GM21717 (cell line): ENCODE results near the gene FAM13C.
"Not testable (repeated sequence)": the region's sequence is repeated elsewhere in the genome, so short reads cannot be mapped to it uniquely, and the experiment has no call there.

Source experiments
- ATAC-seq: cut with Tn5 transposase; IDR thresholded peaks from one replicate; pipeline ENCODE4 v1.9.1; 2021; ENCODE audit warnings: mild to moderate bottlenecking, moderate library complexity; ENCODE audit not compliant: unreplicated experiment

Gene FAM13C

DNA sequence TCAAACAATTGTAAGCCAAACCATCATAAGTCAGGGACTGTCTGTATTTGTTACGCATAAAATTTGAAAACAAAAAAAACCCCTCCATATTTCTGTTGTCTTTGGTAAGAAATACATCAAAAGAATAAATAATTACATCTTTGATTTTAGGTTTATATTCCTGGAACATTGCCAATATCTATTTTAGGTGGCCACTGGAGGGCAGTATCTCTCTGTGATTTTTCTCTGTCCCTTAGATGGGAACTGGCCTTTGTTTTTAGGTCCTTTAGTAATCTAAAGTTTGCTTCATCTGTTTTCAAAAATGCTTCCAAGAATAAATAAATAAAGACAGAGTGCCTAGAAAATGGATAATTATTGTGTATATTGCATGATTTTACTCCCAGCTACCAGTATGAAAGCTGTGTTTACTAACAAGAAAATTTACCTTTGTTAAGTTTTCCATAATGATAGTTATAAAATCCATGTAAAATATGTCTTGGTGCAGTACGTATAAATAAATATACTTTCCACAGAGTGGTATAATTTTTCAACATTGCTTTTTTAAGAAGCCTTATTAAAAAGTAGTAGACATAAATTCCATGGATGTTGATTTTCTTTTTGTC lies 121.7 kb downstream of the FAM13C start:
- ATAC-seq, result no peak

DNA sequence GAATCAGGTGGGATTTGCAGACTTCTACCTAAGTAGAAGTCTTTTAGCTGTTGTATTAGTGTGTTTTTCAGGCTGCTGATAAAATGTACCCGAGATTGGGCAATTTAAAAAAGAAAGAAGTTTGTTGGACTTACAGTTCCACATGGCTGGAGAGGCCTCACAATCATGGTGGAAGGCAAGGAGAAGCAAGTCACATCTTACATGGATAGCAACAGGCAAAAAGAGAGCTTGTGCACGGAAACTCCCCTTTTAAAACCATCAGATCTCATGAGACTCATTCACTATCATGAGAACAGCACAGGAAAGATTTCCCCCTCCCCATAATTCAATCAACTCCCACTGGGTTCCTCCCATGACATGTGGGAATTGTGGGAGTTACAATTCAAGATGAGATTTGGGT lies 123.2 kb downstream of the FAM13C start:
- not testable (repeated sequence) for ATAC-seq

DNA sequence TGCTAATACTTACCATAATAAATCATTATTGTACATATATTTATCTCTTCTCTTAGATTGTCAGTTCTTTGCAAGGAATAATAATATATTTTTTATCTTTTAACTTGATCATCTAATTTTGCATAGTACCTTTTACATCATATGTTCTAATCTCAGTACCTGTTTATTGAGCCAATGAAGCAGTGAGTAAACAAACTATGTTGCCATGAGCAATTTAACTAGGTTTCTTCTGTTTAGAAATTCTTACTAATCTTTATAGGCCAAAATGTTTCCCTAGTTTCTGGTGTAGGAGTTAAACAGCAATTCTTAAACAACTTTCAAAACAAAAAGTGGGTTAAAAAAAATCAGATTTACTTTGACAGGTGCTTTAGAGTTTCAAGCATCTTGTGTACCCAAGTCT lies 124.6 kb downstream of the FAM13C start:
- ATAC-seq, result no peak

DNA sequence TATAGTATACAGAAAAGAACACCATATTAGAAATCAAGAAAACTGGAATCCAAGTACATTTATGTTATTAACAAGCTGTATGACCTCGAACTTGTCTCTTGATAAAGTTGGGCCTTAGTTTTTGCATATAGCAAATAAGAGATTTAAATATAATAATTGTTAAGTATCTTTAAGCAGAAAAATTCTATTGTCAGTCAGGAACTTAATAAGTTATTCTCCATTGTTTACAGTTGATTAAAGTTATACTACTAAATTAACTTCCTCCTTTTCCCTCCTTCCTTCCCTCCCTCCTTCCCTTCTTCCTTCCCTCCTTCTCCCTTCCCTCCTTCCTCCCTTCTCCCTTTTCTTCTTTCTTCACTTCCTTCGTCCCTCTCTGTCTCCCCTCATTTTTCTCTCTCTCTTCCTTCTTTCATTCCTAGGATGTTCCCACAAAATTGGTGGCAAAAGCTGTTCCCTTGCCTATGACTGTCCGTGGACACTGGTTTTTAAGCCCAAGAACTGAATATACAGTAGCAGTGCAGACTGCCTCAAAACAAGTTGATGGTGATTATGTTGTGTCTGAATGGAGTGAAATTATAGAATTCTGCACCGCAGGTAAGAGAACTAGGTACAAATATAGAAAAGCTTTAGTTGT lies 126.2 kb downstream of the FAM13C start:
- ATAC-seq, result no peak

DNA sequence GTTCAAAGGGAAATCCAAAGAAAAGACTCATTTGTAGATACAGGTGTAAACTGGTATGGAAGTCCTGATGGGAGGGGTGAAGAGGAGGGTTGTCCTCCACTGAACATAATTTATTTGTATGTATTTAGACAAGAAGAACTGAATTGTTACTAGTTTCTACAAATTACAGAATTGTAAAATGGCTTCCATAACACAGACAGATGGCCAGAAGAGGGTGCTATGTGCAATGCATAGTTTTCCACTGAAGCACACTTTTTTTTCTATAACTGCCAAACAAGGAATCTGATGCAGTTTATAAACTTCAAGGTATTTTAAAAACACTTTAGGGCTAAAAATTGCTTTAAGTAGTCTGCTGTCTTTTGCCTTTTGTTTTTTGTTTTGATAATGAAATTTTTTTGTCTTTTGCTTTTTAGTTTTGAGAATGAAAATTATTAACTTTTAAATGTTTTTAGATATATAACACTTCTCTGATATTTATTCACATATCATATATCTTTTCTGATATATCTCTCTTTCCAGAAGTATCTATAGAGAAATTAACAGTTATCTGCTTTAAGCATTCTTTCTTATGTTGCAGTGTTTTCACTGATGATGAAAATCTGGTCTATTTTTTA lies 127.4 kb downstream of the FAM13C start:
- ATAC-seq, result no peak

DNA sequence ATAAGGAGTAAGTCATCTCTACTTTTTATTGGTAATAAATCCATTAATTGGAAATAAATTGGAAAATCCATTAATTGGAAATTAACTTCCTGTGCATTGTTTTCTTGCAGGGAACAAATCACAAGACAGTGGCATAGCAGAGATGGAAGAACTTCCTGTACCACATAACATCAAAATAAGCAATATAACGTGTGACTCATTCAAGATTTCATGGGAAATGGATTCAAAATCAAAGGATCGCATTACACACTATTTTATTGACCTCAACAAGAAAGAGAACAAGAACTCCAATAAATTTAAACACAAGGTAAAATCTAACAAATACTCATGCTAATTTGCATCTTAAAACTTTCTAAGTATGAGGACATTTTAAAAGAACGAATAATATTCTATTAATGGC lies 128.2 kb downstream of the FAM13C start:
- no peak for ATAC-seq

DNA sequence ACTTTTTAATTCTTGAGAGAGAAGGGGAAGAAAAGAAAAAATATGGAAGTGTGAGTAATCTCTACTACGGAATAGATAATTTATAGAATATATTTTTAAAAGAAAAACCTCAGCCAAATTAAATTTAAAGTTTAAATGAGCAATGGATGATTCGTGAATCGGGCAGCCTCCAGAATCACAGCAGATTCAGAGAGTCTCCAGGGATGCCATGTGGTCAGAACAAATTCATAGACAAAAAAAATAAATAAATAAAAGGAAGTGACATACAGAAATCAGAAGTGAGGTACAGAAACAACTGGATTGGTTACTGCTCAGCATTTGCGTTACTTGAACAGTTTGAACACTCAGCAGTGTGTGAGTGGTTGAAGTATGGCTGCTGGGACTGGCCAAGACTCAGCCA lies 132.9 kb downstream of the FAM13C start:
- no peak for ATAC-seq

DNA sequence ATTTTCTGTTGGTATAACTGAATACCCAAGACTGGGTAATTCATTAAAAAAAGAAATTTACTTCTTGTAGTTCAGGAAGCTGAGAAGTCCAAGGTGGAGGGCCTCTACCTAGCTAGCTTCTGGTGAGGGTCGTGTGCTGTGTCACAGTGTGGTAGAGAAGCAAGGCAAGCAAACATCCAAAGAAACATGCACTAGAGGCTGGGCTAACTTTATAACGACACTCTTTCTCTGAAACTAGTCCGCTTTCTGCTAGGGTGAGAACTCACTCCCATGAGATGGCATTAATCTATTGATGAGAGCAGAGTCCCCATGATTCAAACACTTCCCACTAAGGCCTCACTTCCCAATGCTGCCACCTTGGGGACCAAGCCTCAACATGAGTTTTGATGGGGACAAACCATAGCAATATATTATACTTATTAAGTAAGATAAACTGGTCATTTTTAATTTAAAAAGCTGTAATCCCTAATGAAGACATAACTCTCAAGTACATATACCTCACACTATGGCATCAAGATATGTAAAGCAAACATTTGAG lies 135.1 kb downstream of the FAM13C start:
- ATAC-seq, result no peak

DNA sequence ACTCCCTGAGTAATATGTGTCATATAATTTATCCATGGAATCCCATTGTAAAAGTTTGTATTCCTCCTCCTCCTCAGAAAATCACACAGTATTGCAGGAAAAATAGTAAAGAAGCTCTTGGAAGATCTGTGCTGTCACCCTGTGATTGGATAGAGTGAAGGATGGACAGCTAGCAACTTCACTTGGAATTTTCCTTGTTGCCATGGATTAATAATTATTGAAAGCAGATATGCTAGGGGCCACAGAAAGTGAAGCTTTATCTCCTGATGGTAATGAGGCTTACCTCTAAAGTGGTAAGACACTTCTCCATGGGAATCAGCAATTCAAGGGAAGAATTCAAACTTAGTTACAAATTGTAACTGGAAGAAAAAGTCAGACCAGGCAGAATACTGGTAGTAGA lies 137.1 kb downstream of the FAM13C start:
- ATAC-seq, result no peak

DNA sequence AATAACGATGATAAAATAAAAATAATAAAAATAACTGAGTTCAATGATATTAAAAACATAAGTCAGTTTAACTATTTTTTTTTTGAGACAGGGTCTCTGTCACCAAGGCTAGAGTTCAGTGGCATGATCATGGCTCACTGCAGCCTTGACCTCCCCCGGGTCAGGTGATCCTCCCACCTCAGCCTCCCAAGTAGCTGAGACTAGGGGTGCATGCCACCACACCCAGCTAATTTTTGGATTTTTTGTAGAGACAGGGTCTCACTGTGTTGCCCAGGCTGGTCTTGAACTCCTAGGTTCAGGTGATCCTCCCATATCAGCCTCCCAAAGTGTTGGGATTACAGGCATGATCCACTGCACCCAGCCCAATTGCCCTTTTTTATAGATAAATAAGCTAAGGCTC lies 138.8 kb downstream of the FAM13C start:
- not testable (repeated sequence) for ATAC-seq

DNA sequence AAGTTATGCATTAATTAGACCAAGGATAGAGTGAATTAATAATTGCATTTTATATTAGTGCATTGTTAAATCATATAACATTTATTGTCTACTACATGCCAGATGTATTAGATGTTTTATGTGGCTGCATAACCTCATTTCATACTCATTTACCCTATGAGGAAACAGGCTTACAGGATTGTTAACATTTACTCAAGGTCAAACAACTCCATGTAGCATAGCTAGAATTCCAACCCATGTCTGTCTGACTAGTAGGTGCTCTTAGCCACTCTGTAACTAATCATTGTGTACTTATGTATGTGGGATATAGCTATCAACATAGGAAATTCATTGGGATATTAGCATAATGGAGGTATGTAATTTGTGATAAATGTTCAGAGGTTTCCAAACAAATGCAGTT lies 139.6 kb downstream of the FAM13C start:
- ATAC-seq, result no peak

DNA sequence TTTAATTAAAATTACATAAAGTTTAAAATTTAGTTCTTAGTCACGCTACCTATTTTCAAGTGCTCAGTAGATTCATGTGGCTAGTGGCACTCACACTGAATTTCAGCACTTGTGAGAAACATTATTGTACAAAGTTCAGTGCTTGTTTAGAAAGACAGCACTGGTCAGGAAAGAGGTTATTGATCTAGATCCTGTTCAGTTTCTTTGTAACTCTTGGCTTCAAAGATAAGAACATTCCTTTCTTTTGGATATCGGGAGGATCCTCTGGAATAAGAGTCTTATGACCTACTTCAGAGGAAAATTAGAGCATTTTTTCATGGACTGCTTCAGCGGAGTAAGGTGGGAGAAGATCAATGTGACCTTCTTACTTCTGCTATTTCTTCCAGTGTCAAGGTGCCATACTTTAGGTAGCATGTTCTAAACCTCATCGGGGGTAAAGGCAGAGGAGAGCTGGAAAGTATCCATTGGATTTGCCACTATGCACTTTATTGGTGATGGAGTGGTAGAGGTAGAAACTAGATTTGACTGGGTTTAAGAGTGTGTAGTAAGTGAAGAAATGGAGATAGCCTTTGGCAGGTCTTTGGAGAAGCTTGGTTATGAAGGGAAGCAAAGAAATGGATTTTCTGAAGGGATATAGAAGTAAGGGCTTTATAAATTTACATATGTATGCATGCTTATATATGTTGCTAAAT lies 146.0 kb downstream of the FAM13C start:
- ATAC-seq, result no peak

DNA sequence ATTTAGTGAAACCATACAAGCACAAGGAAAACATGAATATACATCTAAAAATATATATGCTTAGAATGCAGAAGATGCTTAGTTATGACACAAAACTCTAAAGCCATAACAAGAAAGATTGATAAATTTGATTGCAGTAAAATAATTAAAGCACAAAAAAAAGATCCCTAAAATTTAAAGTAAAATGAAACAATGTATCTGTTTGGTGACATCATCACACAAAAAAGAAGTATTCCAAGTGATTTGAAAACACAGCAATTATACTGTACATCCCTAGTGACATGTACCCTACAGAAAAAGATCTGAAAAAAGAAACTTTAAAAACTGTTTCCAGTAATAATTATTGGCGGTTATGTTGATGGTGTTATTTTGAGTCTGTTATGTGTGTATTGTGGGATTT lies 148.2 kb downstream of the FAM13C start:
- no peak for ATAC-seq

DNA sequence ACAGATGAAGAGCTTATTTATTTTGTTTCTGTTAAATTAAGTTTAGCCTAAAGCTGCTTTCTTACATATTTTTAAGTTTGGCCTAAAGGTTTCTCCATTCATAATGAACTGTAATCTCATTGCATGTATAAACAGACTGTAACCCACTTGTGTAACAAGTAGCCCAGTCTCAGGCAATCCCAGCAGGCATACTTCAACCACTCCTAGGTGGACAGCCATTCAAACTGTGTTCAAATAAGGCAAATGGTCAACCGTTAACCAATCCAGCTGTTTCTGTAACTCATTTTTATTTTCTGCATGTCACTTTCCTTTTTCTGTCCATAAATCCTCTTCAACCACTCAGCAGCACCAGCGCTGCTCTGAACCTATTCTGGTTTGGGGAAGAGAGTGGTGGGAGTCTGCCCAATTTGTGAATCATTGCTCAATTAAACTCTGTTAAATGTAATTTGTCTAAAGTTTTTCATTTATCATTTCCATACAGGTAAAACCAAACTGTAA lies 150.0 kb downstream of the FAM13C start:
- no peak for ATAC-seq

DNA sequence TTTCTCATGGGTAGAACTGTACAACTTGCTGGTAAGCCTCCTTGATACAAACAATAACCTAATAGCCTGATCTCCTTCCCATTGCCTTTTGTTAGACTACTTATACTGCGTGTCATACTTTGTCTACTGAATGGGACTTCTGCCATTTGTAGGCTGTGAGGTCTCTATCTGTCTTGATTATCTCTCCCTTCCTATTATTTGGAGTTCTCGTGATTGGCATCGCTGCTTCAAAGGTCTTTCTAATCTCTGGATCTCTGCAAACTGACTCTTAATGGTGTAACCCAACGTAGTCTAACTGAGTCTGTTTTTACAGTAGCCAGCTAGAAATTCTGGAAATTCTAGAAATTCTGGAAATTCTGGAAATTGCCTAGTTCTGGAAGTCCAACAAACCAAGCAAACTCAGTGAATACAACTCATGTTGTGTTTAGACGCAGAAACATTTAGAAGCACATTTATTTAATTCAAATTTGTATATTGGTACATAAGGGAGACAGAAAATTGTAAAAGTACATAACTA lies 156.1 kb downstream of the FAM13C start:
- no peak for ATAC-seq
